Stimulated activated memory B cell treated with anti-CD40 and anti-IgM and Interleukin-4, amounts not matched to agents 10 μg/mL and 1 μg/mL and 100 μg/mL, for 72 hours (primary cell): Measurements from ENCODE around the gene NCOA7.
"Not testable (repeated sequence)": the region's sequence is repeated elsewhere in the genome, so short reads cannot be mapped to it uniquely, and the experiment has no call there.

Experiments used
- ATAC-seq: fragments of 150-1000 bp; cut with Tn5 transposase; 2 replicates; pipeline ENCODE4 v1.10.0; 2021
- H3K27ac Mint-ChIP-seq: one replicate; pipeline ENCODE4 v1.8.0; 2022; ENCODE audit warnings: mild to moderate bottlenecking, mixed read lengths
- H3K27me3 Mint-ChIP-seq: one replicate; pipeline ENCODE4 v1.8.0; 2022; ENCODE audit warnings: mixed read lengths
- H3K36me3 Mint-ChIP-seq: one replicate; pipeline ENCODE4 v1.8.0; 2022; ENCODE audit warnings: mixed read lengths
- H3K4me1 Mint-ChIP-seq: one replicate; pipeline ENCODE4 v1.8.0; 2022; ENCODE audit warnings: mixed read lengths
- H3K4me3 Mint-ChIP-seq: one replicate; pipeline ENCODE4 v1.8.0; 2022; ENCODE audit warnings: mild to moderate bottlenecking, moderate library complexity, mixed read lengths
- H3K9me3 Mint-ChIP-seq: one replicate; pipeline ENCODE4 v1.8.0; 2022; ENCODE audit warnings: mixed read lengths

Gene NCOA7

GRCh38 chr6:125939026-125939425 is 148.3 kb downstream of the NCOA7 start:
- no peak overlapping the region for H3K4me3 Mint-ChIP-seq
- H3K27me3 Mint-ChIP-seq, result peaks cover 14% of the 10 kb centered on the region
- H3K9me3 Mint-ChIP-seq, result no peaks in the 10 kb centered on the region
- no peak for ATAC-seq
- H3K36me3 Mint-ChIP-seq, result no peaks in the 10 kb centered on the region
- H3K27ac Mint-ChIP-seq, result no peak overlapping the region
- H3K4me1 Mint-ChIP-seq, result no peaks in the 10 kb centered on the region

GRCh38 chr6:125939791-125940190 is 149.0 kb downstream of the NCOA7 start:
- ATAC-seq, result no peak
- Mint-ChIP-seq H3K27me3 (peaks cover 14% of the 10 kb centered on the region), H3K9me3 (no peaks in the 10 kb centered on the region), H3K4me1 (no peaks in the 10 kb centered on the region), H3K4me3 (no peak overlapping the region), H3K36me3 (no peaks in the 10 kb centered on the region), H3K27ac (no peak overlapping the region)

- no peaks in the 10 kb centered on the region for H3K9me3 Mint-ChIP-seq
- no peaks in the 10 kb centered on the region for H3K36me3 Mint-ChIP-seq
- peaks cover 14% of the 10 kb centered on the region for H3K27me3 Mint-ChIP-seq
- no peak for ATAC-seq
- H3K27ac Mint-ChIP-seq, result no peak overlapping the region
- H3K4me3 Mint-ChIP-seq, result no peak overlapping the region
- H3K4me1 Mint-ChIP-seq, result no peaks in the 10 kb centered on the region
Measured at GRCh38 chr6:125940247-125941041, 149.7 kb downstream of the NCOA7 start.

GRCh38 chr6:125942672-125943527 is 152.1 kb downstream of the NCOA7 start:
- H3K27ac Mint-ChIP-seq, result no peak overlapping the region
- no peak overlapping the region for H3K4me3 Mint-ChIP-seq
- no peaks in the 10 kb centered on the region for H3K36me3 Mint-ChIP-seq
- H3K27me3 Mint-ChIP-seq, result peaks cover 14% of the 10 kb centered on the region
- H3K9me3 Mint-ChIP-seq, result no peaks in the 10 kb centered on the region
- no peak for ATAC-seq
- H3K4me1 Mint-ChIP-seq, result no peaks in the 10 kb centered on the region

- Mint-ChIP-seq H3K27ac (no peak overlapping the region), H3K4me1 (no peaks in the 10 kb centered on the region), H3K36me3 (no peaks in the 10 kb centered on the region), H3K27me3 (peaks cover 14% of the 10 kb centered on the region), H3K9me3 (no peaks in the 10 kb centered on the region), H3K4me3 (no peak overlapping the region)
- no peak for ATAC-seq
Measured at GRCh38 chr6:125943528-125944433, 153.0 kb downstream of the NCOA7 start.

GRCh38 chr6:125944434-125944816 is 153.7 kb downstream of the NCOA7 start:
- H3K4me1 Mint-ChIP-seq, result no peaks in the 10 kb centered on the region
- no peak overlapping the region for H3K4me3 Mint-ChIP-seq
- no peak for ATAC-seq
- no peak overlapping the region for H3K27ac Mint-ChIP-seq
- H3K9me3 Mint-ChIP-seq, result no peaks in the 10 kb centered on the region
- no peaks in the 10 kb centered on the region for H3K36me3 Mint-ChIP-seq
- peaks cover 9% of the 10 kb centered on the region for H3K27me3 Mint-ChIP-seq

- Mint-ChIP-seq H3K9me3 (no peaks in the 10 kb centered on the region), H3K4me3 (no peak overlapping the region), H3K4me1 (no peaks in the 10 kb centered on the region), H3K36me3 (no peaks in the 10 kb centered on the region), H3K27ac (no peak overlapping the region), H3K27me3 (peaks cover 6% of the 10 kb centered on the region)
- ATAC-seq, result no peak
Measured at GRCh38 chr6:125944896-125945295, 154.1 kb downstream of the NCOA7 start.

GRCh38 chr6:125945378-125946141 is 154.8 kb downstream of the NCOA7 start:
- H3K4me1 Mint-ChIP-seq, result no peaks in the 10 kb centered on the region
- no peaks in the 10 kb centered on the region for H3K9me3 Mint-ChIP-seq
- no peak overlapping the region for H3K27ac Mint-ChIP-seq
- no peak for ATAC-seq
- no peak overlapping the region for H3K4me3 Mint-ChIP-seq
- H3K27me3 Mint-ChIP-seq, result peaks cover 6% of the 10 kb centered on the region
- no peaks in the 10 kb centered on the region for H3K36me3 Mint-ChIP-seq

GRCh38 chr6:125947615-125948014 is 156.9 kb downstream of the NCOA7 start:
- Mint-ChIP-seq H3K9me3 (no peaks in the 10 kb centered on the region), H3K27me3 (no peaks in the 10 kb centered on the region), H3K4me1 (no peaks in the 10 kb centered on the region), H3K27ac (no peak overlapping the region), H3K4me3 (no peak overlapping the region), H3K36me3 (no peaks in the 10 kb centered on the region)
- no peak for ATAC-seq

GRCh38 chr6:125948455-125948854 is 157.7 kb downstream of the NCOA7 start:
- Mint-ChIP-seq H3K4me3 (no peak overlapping the region), H3K36me3 (no peaks in the 10 kb centered on the region), H3K27me3 (no peaks in the 10 kb centered on the region), H3K4me1 (no peaks in the 10 kb centered on the region), H3K9me3 (no peaks in the 10 kb centered on the region), H3K27ac (no peak overlapping the region)
- ATAC-seq, result no peak

- no peak overlapping the region for H3K27ac Mint-ChIP-seq
- no peaks in the 10 kb centered on the region for H3K9me3 Mint-ChIP-seq
- no peak overlapping the region for H3K4me3 Mint-ChIP-seq
- ATAC-seq, result no peak
- H3K4me1 Mint-ChIP-seq, result no peaks in the 10 kb centered on the region
- H3K27me3 Mint-ChIP-seq, result no peaks in the 10 kb centered on the region
- H3K36me3 Mint-ChIP-seq, result no peaks in the 10 kb centered on the region
Measured at GRCh38 chr6:125949069-125949468, 158.3 kb downstream of the NCOA7 start.

- no peak overlapping the region for H3K4me3 Mint-ChIP-seq
- no peaks in the 10 kb centered on the region for H3K27me3 Mint-ChIP-seq
- H3K9me3 Mint-ChIP-seq, result no peaks in the 10 kb centered on the region
- no peak for ATAC-seq
- H3K36me3 Mint-ChIP-seq, result no peaks in the 10 kb centered on the region
- no peaks in the 10 kb centered on the region for H3K4me1 Mint-ChIP-seq
- no peak overlapping the region for H3K27ac Mint-ChIP-seq
Measured at GRCh38 chr6:125950293-125950692, 159.5 kb downstream of the NCOA7 start.

- not testable (repeated sequence) for H3K27me3 Mint-ChIP-seq, H3K4me3 Mint-ChIP-seq, ATAC-seq, H3K9me3 Mint-ChIP-seq, H3K36me3 Mint-ChIP-seq, H3K27ac Mint-ChIP-seq, H3K4me1 Mint-ChIP-seq
Measured at GRCh38 chr6:125950716-125951115, 160.0 kb downstream of the NCOA7 start.

GRCh38 chr6:125951323-125951722 is 160.6 kb downstream of the NCOA7 start:
- H3K27me3 Mint-ChIP-seq, result no peaks in the 10 kb centered on the region
- no peaks in the 10 kb centered on the region for H3K4me1 Mint-ChIP-seq
- H3K9me3 Mint-ChIP-seq, result no peaks in the 10 kb centered on the region
- H3K4me3 Mint-ChIP-seq, result no peak overlapping the region
- no peak overlapping the region for H3K27ac Mint-ChIP-seq
- H3K36me3 Mint-ChIP-seq, result no peaks in the 10 kb centered on the region
- ATAC-seq, result no peak
